Stimulated activated CD8-positive, alpha-beta memory T cell treated with anti-CD3 and anti-CD28 coated beads, Interleukin-12 subunit alpha, Interleukin-12 subunit beta, amount 100 ng/mL, for 1 hour (primary cell): Measurements from ENCODE around the gene F8A2.
"Not testable (repeated sequence)": the region's sequence is repeated elsewhere in the genome, so short reads cannot be mapped to it uniquely, and the experiment has no call there.

ENCODE experiments used
- DNase-seq: peaks from one replicate; pipeline ENCODE4 v3.0.0-alpha.2; 2020; ENCODE audit warnings: low read depth

The F8A2 gene

DNA sequence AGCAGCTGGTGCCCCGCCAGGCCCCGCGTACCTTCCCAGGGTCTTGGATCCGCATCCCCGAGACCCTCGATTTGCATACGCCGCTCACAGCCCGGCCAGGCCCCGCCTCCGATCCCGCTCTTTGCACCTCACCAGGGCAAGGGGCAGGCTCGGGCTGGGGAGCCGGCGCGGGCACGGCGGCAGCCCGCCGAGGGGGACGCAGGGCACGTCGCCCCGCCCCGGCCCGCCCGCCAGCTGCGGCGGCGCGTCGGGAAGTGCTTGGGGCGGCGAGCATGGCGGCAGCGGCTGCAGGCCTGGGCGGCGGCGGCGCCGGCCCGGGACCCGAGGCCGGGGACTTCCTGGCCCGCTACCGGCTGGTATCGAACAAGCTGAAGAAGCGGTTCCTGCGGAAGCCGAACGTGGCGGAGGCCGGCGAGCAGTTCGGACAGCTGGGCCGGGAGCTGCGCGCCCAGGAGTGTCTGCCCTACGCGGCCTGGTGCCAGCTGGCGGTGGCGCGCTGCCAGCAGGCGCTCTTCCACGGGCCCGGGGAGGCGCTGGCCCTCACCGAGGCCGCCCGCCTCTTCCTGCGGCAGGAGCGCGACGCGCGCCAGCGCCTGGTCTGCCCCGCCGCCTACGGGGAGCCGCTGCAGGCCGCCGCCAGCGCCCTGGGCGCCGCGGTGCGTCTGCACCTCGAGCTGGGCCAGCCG lies at the start of gene F8A2:
TSS of gene F8A2 (plus strand) at position 253 of the 686 bp plus-strand sequence. CDS start at position 273, 20 bp downstream.
- not testable (repeated sequence) for DNase-seq

DNA sequence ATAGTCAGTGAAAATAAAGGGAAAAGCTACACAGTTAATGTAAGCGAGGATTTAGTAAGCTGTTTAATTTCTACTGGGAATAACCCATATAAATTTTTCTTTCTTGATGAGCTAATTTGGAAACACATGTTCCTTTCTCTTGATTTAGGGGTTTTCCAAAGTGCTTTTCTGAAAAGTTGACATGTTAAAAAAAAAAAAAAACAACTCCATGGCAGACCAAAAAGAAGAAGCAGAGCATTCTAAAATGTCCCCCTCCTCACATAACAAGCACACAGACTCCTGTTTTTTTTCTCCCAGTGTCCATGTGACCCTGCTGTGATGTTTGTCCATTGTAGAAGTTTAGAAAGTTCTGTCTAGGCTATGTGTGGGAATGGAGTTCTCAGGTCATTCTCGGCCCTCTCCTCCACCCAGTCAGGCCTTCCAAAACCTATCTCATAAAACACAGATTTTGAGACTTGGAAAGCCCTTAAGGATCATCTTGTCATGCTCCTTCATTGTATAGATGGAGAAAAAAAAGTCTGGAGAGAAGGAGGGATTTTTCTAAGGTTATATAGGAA lies 48.3 kb upstream of the F8A2 start:
- DNase-seq, result no peak

DNA sequence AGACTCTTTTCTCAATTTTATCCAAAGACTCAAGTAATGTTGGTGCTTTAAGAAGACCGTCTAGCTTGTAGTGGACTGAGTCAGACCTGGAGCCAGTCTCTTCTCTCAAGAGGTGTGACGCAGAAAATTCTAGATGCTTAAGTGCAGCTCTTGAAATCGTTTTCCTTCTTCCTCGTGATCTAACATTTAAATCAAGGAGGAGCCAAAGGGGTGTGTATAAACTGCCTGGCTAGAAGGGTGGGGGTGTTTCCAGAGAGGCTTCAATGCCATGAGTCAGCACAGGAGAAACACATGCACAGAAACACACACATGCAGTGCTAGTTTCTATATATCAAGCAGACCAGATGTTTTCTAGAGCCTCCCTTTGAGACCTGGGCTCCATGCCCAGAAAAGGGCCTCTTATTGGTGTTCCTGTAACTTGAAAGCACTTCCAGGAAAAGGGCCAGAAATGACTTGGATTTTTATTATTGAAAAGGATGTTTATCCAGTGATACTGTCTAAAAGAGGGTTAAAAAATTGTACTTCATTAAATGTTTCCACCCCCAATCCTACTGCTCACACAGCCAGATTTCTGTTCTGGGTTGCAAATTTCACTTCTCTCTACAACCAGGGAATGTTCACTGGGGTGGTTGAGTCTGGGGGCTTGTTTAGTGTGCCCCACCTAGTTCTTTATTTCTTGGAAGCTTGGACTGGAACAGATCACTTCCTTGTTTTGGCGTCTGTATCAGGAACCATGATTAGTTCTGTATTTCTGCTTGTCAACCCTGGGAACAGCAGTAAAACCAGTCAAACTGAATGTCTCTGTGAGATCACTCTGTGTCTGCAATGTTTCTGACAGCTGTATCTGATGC lies 47.2 kb upstream of the F8A2 start, which contains the start of gene CLIC2:
TSS of gene CLIC2 (minus strand) at position 129 of the 851 bp plus-strand sequence. CDS start 187 bp downstream, outside the sequence.
- DNase-seq, result no peak

DNA sequence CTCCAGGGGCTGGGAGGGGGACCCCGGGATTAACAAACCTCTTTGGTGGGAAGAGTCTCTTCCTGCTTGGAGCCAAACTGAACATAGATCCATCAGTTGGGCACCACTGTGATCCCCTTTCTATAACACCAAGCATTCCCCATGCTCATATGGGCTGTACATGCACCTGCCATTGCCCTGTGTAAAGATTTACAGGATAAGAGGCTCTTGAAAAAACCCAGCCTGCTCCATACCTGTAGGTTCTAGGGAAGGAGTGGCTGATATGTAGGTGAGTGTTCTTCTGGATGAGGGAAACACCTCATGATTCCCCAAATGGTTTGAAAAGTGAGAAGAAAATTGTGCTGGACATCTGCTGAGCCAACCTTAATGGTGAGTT lies 46.6 kb upstream of the F8A2 start:
- not testable (repeated sequence) for DNase-seq

DNA sequence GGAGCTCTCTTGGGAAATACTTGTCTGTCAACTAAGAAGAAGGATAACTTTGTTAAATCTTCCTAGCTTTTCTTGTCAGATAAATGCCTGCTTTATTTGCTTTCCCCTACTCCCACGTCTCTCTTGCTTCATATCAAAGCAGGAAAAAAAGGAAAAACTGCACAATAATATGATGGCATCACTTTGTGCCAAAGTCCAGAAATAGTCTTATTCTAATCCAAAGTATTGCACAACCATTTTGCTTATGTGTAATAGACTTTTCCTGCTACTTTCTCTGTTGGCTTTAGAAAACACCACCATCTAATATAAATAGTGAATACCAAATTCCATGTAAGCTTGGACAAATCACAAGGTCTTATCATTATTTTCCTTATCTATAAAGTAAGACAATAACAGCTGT lies 36.2 kb upstream of the F8A2 start:
- not testable (repeated sequence) for DNase-seq

DNA sequence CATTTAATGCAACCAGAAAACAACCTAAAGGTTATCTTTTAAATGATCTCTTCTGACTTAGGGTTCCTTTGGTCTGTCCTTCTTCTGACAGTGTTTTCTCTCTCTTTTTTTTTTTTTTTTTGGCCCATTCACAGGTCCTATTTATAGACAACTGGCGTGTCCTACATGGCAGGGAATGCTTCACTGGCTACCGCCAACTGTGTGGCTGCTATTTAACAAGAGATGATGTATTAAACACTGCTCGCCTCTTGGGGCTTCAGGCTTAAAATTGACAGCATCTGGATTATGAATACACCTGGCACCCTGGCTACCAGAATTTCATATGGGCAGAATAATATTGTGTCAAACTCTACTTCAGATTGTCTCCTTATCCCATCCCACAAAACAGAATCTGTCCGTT lies 32.4 kb upstream of the F8A2 start:
- not testable (repeated sequence) for DNase-seq

DNA sequence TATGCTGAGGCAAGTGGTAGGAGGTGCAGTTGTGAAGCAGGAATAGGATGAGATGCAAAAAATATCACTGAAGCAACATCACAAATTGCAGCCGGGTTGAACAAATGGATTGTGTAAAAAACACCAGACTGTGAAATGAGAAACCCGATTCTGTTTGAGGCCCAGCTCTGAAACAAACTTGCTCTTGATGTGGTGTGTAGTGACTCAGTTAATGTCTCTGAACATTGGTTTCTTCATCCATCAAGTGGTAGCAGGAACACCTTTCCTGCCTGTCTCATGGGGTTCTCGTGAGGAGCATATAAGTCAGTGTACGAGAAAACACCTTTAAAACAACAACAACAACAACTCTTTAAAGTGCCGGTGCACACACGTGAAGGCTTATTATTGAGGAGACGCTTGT lies 18.2 kb upstream of the F8A2 start:
- DNase-seq, result not testable (repeated sequence)

DNA sequence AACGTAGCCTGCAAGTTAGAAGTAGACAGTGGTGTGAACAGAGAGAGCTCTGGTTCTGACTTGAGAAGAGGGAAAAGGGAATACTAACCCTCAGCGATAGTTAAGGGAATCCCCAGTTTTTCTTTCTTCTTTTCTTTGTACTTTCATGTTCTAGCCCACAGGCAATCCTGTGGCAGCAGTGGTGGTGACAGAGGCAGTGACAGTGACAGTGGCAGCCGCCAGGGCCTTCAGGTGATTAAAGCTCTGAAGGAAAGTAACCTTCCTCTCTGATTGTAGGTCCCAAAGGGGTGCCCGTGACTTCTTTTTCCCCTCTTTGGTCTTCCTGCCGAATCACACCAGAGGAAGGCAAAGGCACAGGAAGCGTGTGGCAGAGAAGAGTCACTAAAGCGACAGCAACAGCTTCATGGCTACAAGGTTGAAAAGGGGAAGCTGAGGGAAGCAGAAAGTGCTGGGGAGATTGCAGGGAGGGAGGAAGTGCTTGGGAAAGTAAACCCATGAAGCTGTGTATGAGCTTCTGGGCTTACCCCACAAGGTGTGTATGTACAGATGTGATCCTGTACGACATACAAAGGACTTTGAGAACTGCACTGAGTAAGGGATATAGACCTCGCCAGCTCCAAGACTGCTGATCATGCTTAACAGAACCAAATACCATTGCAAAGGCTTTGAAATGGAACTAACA lies 8.0 kb upstream of the F8A2 start:
- not testable (repeated sequence) for DNase-seq

DNA sequence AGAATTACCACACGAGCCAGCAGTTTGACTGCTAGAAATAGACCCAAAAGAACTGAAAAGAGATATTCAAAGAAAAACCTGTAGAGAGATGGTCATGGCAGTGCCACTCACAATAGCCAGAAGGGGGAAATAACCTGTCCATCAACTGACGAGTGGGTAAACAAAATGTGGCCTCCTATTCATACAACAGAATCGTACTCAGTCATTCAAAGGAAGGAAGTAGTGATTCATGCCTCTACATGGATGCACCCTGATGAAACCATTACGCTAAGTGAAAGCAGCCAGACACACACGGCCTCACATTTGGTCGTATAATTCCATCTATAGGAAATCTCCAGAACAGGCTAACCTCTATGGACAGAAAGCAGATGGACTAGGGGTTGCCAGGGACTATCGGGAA lies 2.1 kb upstream of the F8A2 start:
- not testable (repeated sequence) for DNase-seq

DNA sequence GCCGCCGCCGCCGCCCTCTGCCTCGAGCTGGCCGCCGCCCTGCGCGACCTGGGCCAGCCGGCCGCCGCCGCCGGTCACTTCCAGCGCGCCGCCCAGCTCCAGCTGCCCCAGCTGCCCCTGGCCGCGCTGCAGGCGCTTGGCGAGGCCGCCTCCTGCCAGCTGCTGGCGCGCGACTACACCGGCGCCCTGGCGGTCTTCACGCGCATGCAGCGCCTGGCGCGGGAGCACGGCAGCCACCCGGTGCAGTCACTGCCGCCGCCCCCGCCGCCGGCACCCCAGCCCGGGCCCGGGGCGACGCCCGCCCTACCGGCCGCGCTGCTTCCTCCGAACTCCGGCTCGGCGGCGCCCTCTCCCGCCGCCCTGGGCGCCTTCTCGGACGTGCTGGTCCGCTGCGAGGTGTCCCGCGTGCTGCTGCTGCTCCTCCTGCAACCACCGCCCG lies 653 bp downstream of the F8A2 start:
- not testable (repeated sequence) for DNase-seq

DNA sequence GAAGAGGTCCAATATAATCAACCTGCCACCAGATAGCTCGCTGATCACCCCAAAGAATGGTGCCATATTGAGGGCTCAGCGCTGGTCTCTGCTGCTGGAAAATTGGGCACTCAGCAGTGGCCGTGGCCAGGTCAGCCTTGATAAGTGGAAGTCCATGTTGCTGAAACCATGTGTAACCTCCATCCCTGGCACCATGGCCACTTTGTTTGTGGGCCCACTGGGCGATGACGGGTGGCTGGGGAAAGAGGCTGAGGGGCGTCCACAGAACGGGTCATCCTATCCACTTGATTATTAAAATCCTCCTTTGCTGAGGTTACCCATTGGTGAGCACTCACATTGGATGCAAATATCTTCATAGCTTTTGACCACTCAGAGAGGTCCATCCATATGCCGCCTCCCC lies 7.7 kb downstream of the F8A2 start:
- no peak for DNase-seq

DNA sequence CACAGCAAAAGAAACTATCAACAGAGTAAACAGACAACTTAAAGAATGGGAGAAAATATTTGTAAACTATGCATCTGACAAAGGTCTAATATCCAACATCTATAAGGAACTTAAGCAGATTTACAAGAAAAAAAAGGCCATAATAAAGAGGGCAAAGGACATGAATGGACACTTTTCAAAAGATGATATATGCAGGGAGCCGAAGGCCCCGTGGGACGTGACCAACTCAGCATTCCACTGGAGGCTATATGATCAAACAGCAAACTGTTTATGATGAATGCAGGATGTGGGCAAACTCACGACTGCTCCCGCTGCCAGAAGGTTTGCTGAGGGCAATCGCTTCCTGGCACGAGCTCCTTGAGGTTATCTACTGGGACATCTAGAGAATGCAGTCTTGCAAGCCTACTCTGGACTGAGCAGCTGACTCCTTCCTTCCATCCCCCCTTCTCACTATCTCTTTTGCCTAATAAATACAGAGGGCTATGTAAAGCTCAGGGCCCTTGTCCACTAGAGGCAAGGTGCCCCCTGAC lies 12.9 kb downstream of the F8A2 start:
- DNase-seq, result not testable (repeated sequence)

DNA sequence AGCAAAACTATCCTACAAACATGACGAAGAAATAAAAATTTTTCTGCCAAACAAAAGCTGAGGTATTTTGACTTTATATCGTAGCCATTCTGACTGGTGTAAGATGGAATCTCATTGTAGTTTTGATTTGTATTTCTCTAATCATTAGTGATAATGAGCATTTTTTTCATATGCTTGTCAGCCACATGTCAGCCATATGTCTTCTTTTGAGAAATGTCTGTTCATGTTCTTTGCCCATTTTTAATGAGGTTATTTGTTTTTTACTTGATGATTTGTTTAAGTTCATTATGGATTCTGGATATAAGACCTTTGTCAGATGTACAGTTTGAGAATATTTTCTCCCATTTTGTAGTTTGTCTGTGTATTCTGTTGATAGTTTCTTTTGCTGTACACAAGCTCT lies 24.5 kb downstream of the F8A2 start:
- DNase-seq, result no peak

DNA sequence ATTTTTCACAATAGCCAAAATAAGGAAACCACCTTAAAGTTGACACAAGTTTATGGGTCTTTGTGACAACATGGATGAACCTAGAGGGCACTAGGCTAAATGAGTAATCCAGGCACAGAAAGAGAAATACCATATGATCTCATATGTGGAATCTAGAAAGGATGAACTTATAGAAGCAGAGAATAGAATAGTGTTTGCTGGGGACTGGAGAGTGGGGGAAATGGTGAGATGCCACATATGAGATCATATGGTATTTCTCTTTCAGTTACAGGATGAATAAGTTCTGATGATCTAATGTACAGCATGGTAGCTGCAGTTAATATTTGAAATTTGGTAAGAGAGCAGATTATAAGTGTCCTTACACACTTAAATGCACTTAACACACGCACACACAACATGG lies 35.9 kb downstream of the F8A2 start:
- no peak for DNase-seq
